Measurements from ENCODE around the gene ADAM19.
"Not testable (repeated sequence)": the region's sequence is repeated elsewhere in the genome, so short reads cannot be mapped to it uniquely, and the experiment has no call there.

ADAM19 gene

GRCh38 chr5:157458835-157459234 is 116.7 kb downstream of the ADAM19 start:
- no peak for DNase-seq

- DNase-seq, result no peak
These were observed 118.2 kb downstream of the ADAM19 start for GRCh38 chr5:157457391-157457790.

DNA sequence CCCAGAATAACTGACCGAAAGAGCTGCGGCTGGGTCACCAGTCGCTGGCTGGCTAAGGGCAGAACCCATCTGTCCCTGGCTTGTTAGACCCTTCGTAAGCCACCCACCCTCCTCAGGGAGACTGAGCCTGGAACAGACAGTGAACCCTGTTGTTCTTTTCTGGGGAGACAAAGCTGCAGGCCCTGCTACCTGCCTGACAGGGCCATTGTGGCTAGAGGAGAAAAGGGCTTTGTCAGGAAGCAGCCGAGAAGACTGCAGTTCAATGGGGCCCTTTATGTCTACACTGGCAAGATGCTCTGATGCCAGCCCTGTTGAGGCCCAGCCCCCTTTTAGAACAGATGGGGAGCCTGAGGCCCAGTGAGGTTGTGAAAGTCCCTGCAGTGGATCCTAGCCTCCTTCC is 119.3 kb downstream of the ADAM19 start:
- DNase-seq, result no peak

DNA sequence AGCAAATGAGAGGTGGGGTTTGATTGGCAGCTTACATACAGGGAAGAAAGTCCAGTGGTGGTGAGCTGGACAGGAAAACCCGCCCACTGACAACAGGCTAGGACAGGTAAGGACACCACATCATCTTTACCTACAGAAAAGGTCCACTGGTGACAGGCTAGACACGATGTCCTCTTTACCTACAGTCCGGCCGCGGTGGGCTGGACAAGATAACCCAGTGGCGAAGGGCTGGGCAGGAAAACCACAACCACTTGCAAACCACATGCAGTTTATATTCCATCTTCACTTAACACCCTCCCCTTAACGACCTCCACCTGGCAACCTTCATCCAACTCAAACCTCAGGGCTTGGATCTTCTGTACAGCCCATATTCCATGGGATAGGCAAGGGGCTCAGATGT is 120.5 kb downstream of the ADAM19 start:
- DNase-seq, result no peak

DNA sequence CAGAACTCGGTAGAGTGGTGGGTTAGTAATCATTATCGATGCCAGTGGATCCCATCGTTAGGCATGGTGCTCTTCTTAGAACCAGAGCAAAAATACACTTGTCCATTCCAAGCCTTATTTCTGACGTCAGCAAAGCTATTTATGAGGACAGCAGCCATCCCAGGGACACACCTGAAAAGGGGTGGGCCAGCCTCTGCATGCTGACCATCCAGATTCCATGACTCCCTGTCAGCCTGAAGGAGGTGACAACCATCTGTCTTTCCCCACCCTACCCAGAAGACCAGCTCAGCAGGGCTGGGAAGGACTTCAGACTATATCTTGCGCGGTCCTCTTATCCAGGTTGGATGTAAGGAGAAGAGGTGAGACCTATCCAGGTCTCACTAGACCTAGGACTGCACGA is 121.3 kb downstream of the ADAM19 start:
- DNase-seq, result no peak

DNA sequence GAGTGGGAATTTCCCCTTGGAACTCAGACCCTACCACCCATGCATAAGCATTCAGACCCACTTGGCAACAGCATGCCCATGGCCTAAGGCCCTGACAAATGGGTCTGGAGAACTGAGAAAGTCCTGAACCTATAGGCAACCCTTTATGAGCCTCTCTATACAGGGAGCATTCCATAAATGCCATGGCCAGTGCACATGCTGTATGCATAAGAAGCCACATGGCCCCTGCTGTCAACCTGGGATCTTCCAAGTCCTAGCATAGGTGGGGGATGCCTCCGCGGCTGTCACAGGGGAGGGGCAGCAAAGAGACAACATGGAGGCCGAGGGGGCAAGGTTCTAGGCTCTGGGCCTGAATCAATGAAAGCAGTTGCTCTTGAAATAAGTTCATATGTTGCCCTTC is 123.8 kb downstream of the ADAM19 start:
- no peak for DNase-seq

DNA sequence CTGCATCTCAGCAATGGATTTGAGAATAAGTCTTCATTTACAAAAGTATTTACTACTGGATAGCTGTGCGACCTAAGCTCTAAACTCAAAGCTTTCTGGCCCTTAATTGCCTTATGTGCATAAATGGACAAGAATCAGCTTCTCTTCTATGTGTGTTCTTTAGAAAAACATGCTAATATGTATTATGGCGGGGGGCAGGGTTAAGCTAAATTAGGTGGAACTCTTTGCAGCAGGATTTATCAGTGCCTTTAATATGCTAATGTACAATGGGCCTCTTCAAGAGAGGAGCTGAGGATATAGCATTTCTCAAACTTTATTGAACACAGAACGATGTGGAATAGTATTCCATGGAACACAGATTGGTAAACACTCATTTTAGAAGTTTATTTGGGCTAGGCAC is 125.6 kb downstream of the ADAM19 start:
- no peak for DNase-seq

- DNase-seq, result no peak
These were observed 126.4 kb downstream of the ADAM19 start for GRCh38 chr5:157449011-157449723.

GRCh38 chr5:157447201-157447637 is 128.4 kb downstream of the ADAM19 start:
- no peak for DNase-seq

DNA sequence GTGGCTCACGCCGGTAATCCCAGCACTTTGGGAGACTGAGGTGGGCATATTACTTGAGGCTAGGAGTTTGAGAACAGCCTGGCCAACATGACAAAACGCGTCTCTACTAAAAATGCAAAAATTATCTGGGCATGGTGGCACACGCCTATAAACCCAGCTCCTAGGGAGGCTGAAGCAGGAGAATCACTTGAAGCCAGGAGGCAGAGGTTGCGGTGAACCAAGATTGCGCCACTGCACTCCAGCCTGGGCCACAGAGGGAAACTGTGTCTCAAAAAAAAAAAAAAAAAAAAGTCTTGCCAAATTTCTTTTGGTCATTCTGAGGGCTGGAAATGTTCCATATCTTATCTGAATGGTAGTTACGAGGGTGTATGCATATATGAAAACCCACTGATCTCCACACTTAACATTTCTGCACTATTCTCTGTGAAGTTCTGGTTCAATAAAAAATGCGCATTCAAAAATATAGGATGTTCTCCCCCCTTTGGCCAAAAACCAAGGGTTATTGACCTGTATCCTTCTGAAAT is 129.1 kb downstream of the ADAM19 start:
- DNase-seq, result no peak

DNA sequence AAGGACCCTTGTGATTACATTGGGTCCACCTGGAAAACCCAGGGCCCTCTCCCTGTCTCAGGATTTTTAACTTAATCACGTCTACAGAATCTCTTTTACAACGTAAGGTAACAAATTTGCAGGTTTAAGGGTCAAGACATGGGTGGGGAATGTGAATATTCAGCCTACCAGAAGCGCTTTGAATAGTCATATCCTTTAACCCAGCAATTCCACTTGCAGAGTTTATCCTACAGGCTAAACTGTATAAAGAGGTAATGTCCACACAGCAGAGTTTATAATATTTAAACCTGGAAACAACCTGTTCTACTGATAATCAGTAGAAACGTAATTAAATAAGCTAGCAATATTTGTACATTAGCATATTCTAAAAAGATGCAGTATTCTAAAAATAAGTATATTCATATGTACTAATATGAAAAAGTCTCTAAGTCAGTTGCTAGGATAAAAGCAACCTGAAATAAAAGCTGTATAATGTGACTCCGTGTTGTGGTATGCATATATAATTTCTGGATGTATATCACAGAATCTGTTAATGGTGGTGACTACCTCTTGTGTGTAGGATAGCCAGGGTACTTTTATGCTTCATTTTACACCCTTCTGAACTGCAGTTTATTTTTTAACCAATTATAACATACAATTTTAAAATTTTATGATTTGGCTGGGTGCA is 129.7 kb downstream of the ADAM19 start:
- no peak for DNase-seq

GRCh38 chr5:157444224-157444623 is 131.4 kb downstream of the ADAM19 start:
- DNase-seq, result no peak

- DNase-seq, result no peak
These were observed 132.5 kb downstream of the ADAM19 start for GRCh38 chr5:157443041-157443549.

DNA sequence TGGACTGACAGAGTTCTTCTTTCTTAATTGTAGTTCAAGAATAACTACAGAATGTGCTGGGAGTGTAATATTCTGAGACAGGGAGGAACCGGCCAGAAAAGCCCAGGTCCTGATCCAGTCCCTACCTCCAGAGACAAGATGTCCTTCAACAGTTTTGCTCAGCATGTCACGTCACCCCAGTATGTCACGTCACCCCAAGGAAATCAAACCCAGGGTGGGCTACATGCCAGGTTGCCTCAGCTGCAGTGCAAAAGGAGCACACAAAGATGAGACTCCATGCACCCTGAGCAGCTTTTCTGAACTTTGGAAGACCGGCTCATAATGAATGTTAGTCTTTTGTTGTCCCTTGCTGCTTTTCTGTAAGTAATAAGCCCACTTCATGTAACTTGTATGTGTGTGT is 141.5 kb downstream of the ADAM19 start:
- no peak for DNase-seq

DNA sequence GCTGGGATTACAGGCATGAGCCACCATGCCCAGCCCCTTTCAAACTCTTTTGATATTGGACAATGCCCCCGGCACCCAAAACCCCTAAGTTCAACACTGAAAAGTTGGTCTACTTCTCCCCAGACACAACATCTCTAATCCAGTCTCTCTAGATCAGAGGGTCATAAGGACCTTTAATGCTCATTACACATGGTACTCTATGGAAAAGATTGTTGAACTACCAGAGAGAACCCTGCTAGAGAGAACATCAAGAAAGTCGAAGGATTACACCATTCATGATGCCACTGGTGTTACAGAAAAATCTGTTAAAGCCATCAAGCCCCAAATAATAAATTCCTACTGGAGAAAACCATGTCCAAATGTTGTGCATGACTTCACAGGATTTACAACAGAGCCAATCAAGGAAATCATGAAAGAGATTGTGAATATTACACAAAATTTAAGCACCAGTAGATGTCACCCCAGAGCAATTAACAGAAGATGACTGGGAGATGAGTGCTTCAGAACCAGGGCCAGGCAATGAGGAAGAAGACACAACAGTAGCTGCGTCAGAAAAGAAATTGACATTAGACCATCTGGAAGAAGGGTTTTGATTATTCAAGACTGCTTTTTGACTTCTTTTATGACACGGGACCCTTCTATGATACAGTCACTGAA is 143.9 kb downstream of the ADAM19 start:
- DNase-seq, result peak; percentile 7

DNA sequence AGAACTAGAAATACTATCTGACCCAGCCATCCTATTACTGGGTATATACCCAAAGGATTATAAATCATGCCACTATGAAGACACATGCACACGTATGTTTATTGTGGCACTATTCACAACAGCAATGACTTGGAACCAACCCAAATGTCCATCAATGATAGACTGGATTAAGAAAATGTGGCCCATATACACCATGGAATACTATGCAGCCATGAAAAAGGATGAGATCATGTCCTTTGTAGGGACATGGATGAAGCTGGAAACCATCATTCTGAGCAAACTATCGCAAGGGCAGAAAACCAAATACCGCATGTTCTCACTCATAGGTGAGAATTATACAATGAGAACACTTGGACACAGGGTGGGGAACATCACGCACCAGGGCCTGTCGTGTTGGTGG is 145.7 kb downstream of the ADAM19 start:
- DNase-seq, result not testable (repeated sequence)
